HepG2 (cell line): ENCODE results near the gene ASAP2. TPM values are rescaled to one million over a fixed set of nuclear protein-coding genes. Genes with fewer than 3 reads are reported as not detected.

Experiments used
- ASH2L ChIP-seq: fragments of 300-600, 200-600 bp; sonication (generic); IDR thresholded peaks from 2 replicates; pipeline ENCODE4 v1.7.0; 2017; ENCODE audit warnings: low read depth, mild to moderate bottlenecking, moderate library complexity, mixed read lengths, low read length; ENCODE audit not compliant: insufficient read length
- ATF2 ChIP-seq: sonication (generic); formaldehyde crosslinking; IDR thresholded peaks from 2 replicates; pipeline ENCODE4 v1.4.0; 2020; ENCODE audit warnings: missing genetic modification reagents
- HCFC1 ChIP-seq: fragments of 150-350 bp; IDR thresholded peaks from 2 replicates; pipeline ENCODE4 v1.6.1; 2014; ENCODE audit warnings: low read depth, low read length
- HNRNPH1 ChIP-seq: fragments of 200-400 bp; formaldehyde crosslinking; optimal IDR thresholded peaks from 2 replicates; pipeline ENCODE3; 2017; ENCODE audit warnings: mild to moderate bottlenecking, low read depth, low read length
- MIXL1 ChIP-seq: IDR thresholded peaks from 2 replicates; pipeline ENCODE4 v1.6.1; 2016
- NCOA5 ChIP-seq: sonication (generic); formaldehyde crosslinking; IDR thresholded peaks from 2 replicates; pipeline ENCODE4 v1.4.0; 2020; ENCODE audit warnings: missing genetic modification reagents
- RFX1 ChIP-seq: fragments of 450-650 bp; IDR thresholded peaks from 2 replicates; pipeline ENCODE4 v1.6.1; 2017
- SCMH1 ChIP-seq: sonication (generic); formaldehyde crosslinking; IDR thresholded peaks from 2 replicates; pipeline ENCODE4 v1.9.0; 2021; ENCODE audit warnings: missing genetic modification reagents, mild to moderate bottlenecking, borderline replicate concordance
- SMAD9 ChIP-seq: sonication (generic); formaldehyde crosslinking; IDR thresholded peaks from 2 replicates; pipeline ENCODE4 v1.5.1; 2020; ENCODE audit warnings: mild to moderate bottlenecking, missing genetic modification reagents
- TBX2 ChIP-seq: sonication (generic); formaldehyde crosslinking; IDR thresholded peaks from 2 replicates; pipeline ENCODE4 v1.5.0; 2020; ENCODE audit warnings: missing genetic modification reagents, mild to moderate bottlenecking, borderline replicate concordance
- TBX3 ChIP-seq: fragments of 450-650 bp; IDR thresholded peaks from 2 replicates; pipeline ENCODE4 v1.6.1; 2017; ENCODE audit warnings: antibody characterized with exemption, mild to moderate bottlenecking, inconsistent platforms, borderline replicate concordance
- THAP11 ChIP-seq: IDR thresholded peaks from 2 replicates; pipeline ENCODE4 v1.6.1; 2016; ENCODE audit warnings: missing biosample characterization, missing genetic modification reagents
- TSC22D2 ChIP-seq: sonication (generic); formaldehyde crosslinking; IDR thresholded peaks from 2 replicates; pipeline ENCODE4 v1.5.1; 2020; ENCODE audit warnings: missing genetic modification reagents, mild to moderate bottlenecking, borderline replicate concordance
- ZBTB43 ChIP-seq: sonication (generic); formaldehyde crosslinking; conservative IDR thresholded peaks from 2 replicates; pipeline ENCODE4 v1.4.0; 2020; ENCODE audit warnings: missing genetic modification reagents
- ZFP41 ChIP-seq: sonication (generic); formaldehyde crosslinking; IDR thresholded peaks from 2 replicates; pipeline ENCODE4 v1.4.0; 2020; ENCODE audit warnings: mild to moderate bottlenecking, missing genetic modification reagents, borderline replicate concordance
- ZNF263 ChIP-seq: sonication (generic); formaldehyde crosslinking; IDR thresholded peaks from 2 replicates; pipeline ENCODE4 v1.4.0; 2020; ENCODE audit warnings: missing genetic modification reagents
- ZNF343 ChIP-seq: sonication (generic); formaldehyde crosslinking; IDR thresholded peaks from 2 replicates; pipeline ENCODE4 v1.4.0; 2020; ENCODE audit warnings: mild to moderate bottlenecking, missing genetic modification reagents
- ZNF367 ChIP-seq: sonication (generic); formaldehyde crosslinking; IDR thresholded peaks from 2 replicates; pipeline ENCODE4 v1.4.0; 2020; ENCODE audit warnings: missing genetic modification reagents, borderline replicate concordance
- ZNF430 ChIP-seq: sonication (generic); formaldehyde crosslinking; IDR thresholded peaks from 2 replicates; pipeline ENCODE4 v1.9.0; 2021; ENCODE audit warnings: mild to moderate bottlenecking, missing genetic modification reagents
- ZNF589 ChIP-seq: sonication (generic); formaldehyde crosslinking; conservative IDR thresholded peaks from 2 replicates; pipeline ENCODE4 v1.8.0; 2022; ENCODE audit warnings: mild to moderate bottlenecking, moderate library complexity, missing genetic modification reagents
- ZNF615 ChIP-seq: sonication (generic); formaldehyde crosslinking; IDR thresholded peaks from 2 replicates; pipeline ENCODE4 v1.5.0; 2020; ENCODE audit warnings: mild to moderate bottlenecking, missing genetic modification reagents, borderline replicate concordance
- ZNF670 ChIP-seq: sonication (generic); formaldehyde crosslinking; IDR thresholded peaks from 2 replicates; pipeline ENCODE4 v1.8.0; 2022; ENCODE audit warnings: mild to moderate bottlenecking, missing genetic modification reagents, borderline replicate concordance
- polyA plus RNA-seq, 8 experiments: library from polyadenylated mRNA; depleted of rRNA in 3 of 8; stranded (reverse) in 7 of 8; unstranded in 1 of 8; fragments of >200 nt; fragmentation: Illumina TruSeq in 4 of 8; extraction: Trizol in 4 of 8; gene quantifications; 2 replicates each; pipeline versions ENCODE4 v1.2.1 to v1.2.3, GENCODE V29; 2011 to 2016; ENCODE audit warnings: low read depth in 4 of 8, missing spikeins in 1 of 8, mixed read lengths in 1 of 8; ENCODE audit not compliant: insufficient read depth in 1 of 8
- total RNA-seq, 5 experiments: library from RNA; depleted of rRNA; stranded (reverse); fragments of >200 nt; fragmentation: Illumina TruSeq; extraction: Trizol; gene quantifications; 2 replicates each; pipeline ENCODE4 v1.2.3, GENCODE V29; 2016; ENCODE audit warnings: low read depth in 1 of 5
- TF ChIP-seq, protein P1 (sequence below): sonication (generic); formaldehyde crosslinking; IDR thresholded peaks from 2 replicates; pipeline ENCODE4 v1.5.0; 2020; ENCODE audit warnings: missing genetic modification reagents

ASAP2 gene
- total and polyA plus RNA-seq, 2 of the 13 experiments (the other 11 are each of a cell fraction or from before 2014, with no cell fraction given), result 7.3 to 22.3 TPM

GRCh38 chr2:9336576-9337314, 130.1 kb downstream of the ASAP2 start (continued):
- TF ChIP-seq, protein P1, sequence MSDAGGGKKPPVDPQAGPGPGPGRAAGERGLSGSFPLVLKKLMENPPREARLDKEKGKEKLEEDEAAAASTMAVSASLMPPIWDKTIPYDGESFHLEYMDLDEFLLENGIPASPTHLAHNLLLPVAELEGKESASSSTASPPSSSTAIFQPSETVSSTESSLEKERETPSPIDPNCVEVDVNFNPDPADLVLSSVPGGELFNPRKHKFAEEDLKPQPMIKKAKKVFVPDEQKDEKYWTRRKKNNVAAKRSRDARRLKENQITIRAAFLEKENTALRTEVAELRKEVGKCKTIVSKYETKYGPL (CRISPR knock-in tag), result no peak; the same call in 1 of the 2 replicates
- TF ChIP-seq HCFC1 (no peak), ZNF670 (CRISPR knock-in tag) (peak; percentile 59; the same call in 1 of the 2 replicates), HNRNPH1 (no peak), ZNF589 (no peak), ATF2 (CRISPR knock-in tag) (peak; percentile 18; the same call in 1 of the 2 replicates), SCMH1 (CRISPR knock-in tag) (no peak), SMAD9 (CRISPR knock-in tag) (peak; percentile 10; the same call in 1 of the 2 replicates), ZNF430 (CRISPR knock-in tag) (no peak), ZBTB43 (CRISPR knock-in tag) (peak; percentile 81; the same call in 1 of the 2 replicates), ZNF615 (CRISPR knock-in tag) (no peak; the same call in 1 of the 2 replicates), THAP11 (CRISPR knock-in tag) (no peak), TBX3 (no peak), ZNF263 (0 out of 2 replicates have a peak, but pooled peaks have one; percentile 12), ZNF367 (no peak), NCOA5 (CRISPR knock-in tag) (no peak), TBX2 (CRISPR knock-in tag) (peak; percentile 72), RFX1 (no peak; the same call in 1 of the 2 replicates), TSC22D2 (CRISPR knock-in tag) (no peak), ZFP41 (CRISPR knock-in tag) (no peak), MIXL1 (CRISPR knock-in tag) (peak; percentile 54; the same call in 1 of the 2 replicates), ZNF343 (CRISPR knock-in tag) (no peak), ASH2L (peak; percentile 98)
